IMR-90 (cell line): Measurements from ENCODE around the gene AHI1.

Experiments used
- BHLHE40 ChIP-seq: fragments of 150-350 bp; IDR thresholded peaks from 2 replicates; pipeline ENCODE4 v1.6.1; 2016; ENCODE audit warnings: mild to moderate bottlenecking, low read depth, low read length
- CEBPB ChIP-seq: IDR thresholded peaks from 2 replicates; pipeline ENCODE4 v1.6.1; 2012; ENCODE audit warnings: low read depth, low read length, improper control_type of control experiment
- CHD1 ChIP-seq: IDR thresholded peaks from 2 replicates; pipeline ENCODE4 v1.6.1; 2012; ENCODE audit warnings: low read depth, low read length, improper control_type of control experiment
- MAFK ChIP-seq: IDR thresholded peaks from 2 replicates; pipeline ENCODE4 v1.6.1; 2012; ENCODE audit warnings: low read depth, low read length, improper control_type of control experiment
- MAZ ChIP-seq: IDR thresholded peaks from 2 replicates; pipeline ENCODE4 v1.6.1; 2012; ENCODE audit warnings: low read depth, mild to moderate bottlenecking, low read length, improper control_type of control experiment, moderate library complexity, borderline replicate concordance
- MXI1 ChIP-seq: IDR thresholded peaks from 2 replicates; pipeline ENCODE4 v1.6.1; 2012; ENCODE audit warnings: low read depth, mild to moderate bottlenecking, low read length, moderate library complexity, borderline replicate concordance
- NFE2L2 ChIP-seq: fragments of 150-350 bp; IDR thresholded peaks from 2 replicates; pipeline ENCODE4 v1.6.1; 2016; ENCODE audit warnings: low read depth, mild to moderate bottlenecking, low read length
- POLR2A ChIP-seq: IDR thresholded peaks from 2 replicates; pipeline ENCODE4 v1.6.1; 2012; ENCODE audit warnings: mild to moderate bottlenecking, low read depth, low read length
- RAD21 ChIP-seq: IDR thresholded peaks from 2 replicates; pipeline ENCODE4 v1.6.1; 2012; ENCODE audit warnings: low read length, improper control_type of control experiment
- RCOR1 ChIP-seq: IDR thresholded peaks from 2 replicates; pipeline ENCODE4 v1.6.1; 2012; ENCODE audit warnings: mild to moderate bottlenecking, low read length, improper control_type of control experiment; ENCODE audit not compliant: insufficient replicate concordance
- RFX5 ChIP-seq: IDR thresholded peaks from 2 replicates; pipeline ENCODE4 v1.8.0; 2012; ENCODE audit warnings: low read depth, mild to moderate bottlenecking, low read length, moderate library complexity
- SMC3 ChIP-seq: fragments of 150-350 bp; IDR thresholded peaks from 2 replicates; pipeline ENCODE4 v1.6.1; 2016; ENCODE audit warnings: low read depth, mild to moderate bottlenecking, antibody characterized with exemption, low read length, moderate library complexity
- TF ChIP-seq, protein P1 (sequence below): conservative IDR thresholded peaks from 2 replicates; pipeline ENCODE4 v1.5.1; 2012; ENCODE audit warnings: mild to moderate bottlenecking, low read depth, low read length, improper control_type of control experiment
- TF ChIP-seq, protein P2 (sequence below): fragments of 150-350 bp; IDR thresholded peaks from 2 replicates; pipeline ENCODE4 v1.6.1; 2017; ENCODE audit warnings: mild to moderate bottlenecking, antibody characterized with exemption, low read length, low read depth

DNA sequence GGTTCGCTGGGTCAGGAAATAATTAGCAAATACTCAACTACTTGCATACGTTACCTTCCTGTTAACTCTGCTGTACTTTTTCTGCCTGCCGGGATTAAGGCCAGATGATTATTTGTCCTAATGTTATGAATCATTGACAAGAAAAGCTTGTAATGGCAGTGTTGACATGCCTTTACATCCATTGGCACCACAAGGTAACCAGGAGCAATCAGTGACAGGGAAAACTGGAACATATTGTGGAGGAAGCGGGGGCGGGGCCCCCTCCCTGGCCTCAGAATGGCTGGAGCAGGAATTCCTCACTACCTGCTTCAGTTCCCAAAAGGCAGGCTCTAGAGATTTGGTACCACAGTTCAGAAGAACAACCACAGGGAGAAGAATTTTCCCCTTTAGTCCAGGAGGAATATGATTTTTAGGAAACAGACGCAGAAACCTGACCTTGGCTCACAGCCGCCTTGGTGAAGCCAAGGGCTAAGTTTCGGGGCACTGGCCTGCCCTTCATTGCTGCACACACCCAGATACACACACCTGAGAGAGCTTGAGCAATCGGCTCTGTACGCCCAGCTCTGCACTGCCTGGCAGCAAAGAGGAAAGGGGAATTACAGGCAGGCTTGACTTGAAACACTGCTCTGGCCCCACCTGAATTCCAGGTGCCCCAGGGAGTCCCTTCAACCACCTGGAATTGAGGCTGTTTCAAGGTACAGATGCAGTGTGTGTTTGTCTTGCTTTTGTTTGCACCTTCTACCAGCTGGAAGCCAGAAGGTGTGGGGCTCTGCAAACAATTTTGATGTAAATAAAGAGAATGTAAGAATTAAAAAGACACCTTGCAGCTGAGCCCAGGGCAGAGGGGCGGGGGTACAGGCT is 226.6 kb downstream of the AHI1 start:
- TF ChIP-seq, protein P1, sequence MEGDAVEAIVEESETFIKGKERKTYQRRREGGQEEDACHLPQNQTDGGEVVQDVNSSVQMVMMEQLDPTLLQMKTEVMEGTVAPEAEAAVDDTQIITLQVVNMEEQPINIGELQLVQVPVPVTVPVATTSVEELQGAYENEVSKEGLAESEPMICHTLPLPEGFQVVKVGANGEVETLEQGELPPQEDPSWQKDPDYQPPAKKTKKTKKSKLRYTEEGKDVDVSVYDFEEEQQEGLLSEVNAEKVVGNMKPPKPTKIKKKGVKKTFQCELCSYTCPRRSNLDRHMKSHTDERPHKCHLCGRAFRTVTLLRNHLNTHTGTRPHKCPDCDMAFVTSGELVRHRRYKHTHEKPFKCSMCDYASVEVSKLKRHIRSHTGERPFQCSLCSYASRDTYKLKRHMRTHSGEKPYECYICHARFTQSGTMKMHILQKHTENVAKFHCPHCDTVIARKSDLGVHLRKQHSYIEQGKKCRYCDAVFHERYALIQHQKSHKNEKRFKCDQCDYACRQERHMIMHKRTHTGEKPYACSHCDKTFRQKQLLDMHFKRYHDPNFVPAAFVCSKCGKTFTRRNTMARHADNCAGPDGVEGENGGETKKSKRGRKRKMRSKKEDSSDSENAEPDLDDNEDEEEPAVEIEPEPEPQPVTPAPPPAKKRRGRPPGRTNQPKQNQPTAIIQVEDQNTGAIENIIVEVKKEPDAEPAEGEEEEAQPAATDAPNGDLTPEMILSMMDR, result no peak
- TF ChIP-seq POLR2A, result no peak
- TF ChIP-seq RFX5, result no peak
- no peak for TF ChIP-seq BHLHE40
- no peak for TF ChIP-seq MXI1
- TF ChIP-seq CHD1, result no peak
- TF ChIP-seq RAD21, result no peak
- no peak for TF ChIP-seq SMC3
- TF ChIP-seq RCOR1, result no peak
- TF ChIP-seq MAFK, result no peak
- TF ChIP-seq, protein P2, sequence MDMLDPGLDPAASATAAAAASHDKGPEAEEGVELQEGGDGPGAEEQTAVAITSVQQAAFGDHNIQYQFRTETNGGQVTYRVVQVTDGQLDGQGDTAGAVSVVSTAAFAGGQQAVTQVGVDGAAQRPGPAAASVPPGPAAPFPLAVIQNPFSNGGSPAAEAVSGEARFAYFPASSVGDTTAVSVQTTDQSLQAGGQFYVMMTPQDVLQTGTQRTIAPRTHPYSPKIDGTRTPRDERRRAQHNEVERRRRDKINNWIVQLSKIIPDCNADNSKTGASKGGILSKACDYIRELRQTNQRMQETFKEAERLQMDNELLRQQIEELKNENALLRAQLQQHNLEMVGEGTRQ, result no peak
- no peak for TF ChIP-seq CEBPB
- TF ChIP-seq NFE2L2, result no peak
- TF ChIP-seq MAZ, result no peak
